GM12865 (cell line): ENCODE data around the gene PROSER3.
"Not testable (repeated sequence)": the region's sequence is repeated elsewhere in the genome, so short reads cannot be mapped to it uniquely, and the experiment has no call there.

Experiments
- DNase-seq: peaks from one replicate; pipeline ENCODE4 v3.0.0; 2010; ENCODE audit warnings: low read depth
- H3K4me3 ChIP-seq: 2 replicates; pipeline ENCODE4 v1.5.1; 2011; ENCODE audit warnings: mild to moderate bottlenecking, low read depth, low read length, control low read depth
- CTCF ChIP-seq: IDR thresholded peaks from 2 replicates; pipeline ENCODE4 v1.5.1; 2011; ENCODE audit warnings: low read length, control low read depth, low read depth, inconsistent platforms; ENCODE audit not compliant: insufficient read depth; ENCODE audit errors: missing control alignments

PROSER3 gene

DNA sequence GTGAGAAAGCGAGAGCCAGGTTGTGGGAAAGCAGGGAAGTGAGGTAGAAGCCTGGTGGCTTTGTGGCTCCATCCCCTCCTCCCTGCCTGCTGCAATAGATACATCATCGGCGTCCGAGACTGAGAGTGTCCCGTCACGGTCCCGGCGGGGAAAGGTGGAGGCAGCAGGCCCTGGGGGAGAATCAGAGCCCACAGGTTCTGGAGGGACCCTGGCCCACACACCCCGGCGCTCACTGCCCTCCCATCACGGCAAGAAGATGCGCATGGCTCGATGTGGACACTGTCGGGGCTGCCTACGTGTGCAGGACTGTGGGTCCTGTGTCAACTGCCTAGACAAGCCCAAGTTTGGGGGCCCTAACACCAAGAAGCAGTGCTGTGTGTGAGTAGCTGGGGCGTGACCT lies 35.1 kb upstream of the PROSER3 start:
- TF ChIP-seq CTCF: no peak
- no peak for DNase-seq
- H3K4me3 ChIP-seq: no peak overlapping the region

DNA sequence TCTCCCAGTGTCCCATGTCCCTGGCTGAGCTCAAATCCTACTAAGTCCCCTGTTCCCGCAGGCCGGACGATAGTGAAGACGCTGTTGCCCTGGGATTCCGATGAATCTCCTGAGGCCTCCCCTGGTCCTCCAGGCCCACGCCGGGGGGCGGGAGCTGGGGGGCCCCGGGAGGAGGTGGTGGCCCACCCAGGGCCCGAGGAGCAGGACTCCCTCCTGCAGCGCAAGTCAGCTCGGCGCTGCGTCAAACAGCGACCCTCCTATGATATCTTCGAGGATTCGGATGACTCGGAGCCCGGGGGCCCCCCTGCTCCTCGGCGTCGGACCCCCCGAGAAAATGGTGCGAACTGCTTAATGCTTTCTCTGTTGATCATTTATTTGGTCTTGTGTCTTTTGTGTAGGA lies 34.3 kb upstream of the PROSER3 start:
- no peak for TF ChIP-seq CTCF
- no peak for DNase-seq
- H3K4me3 ChIP-seq: no peak overlapping the region

- DNase-seq, H3K4me3 ChIP-seq: not testable (repeated sequence)
Observed at GRCh38 chr19:35724132-35724531, 33.8 kb upstream of the PROSER3 start.

- no peak overlapping the region for H3K4me3 ChIP-seq
- no peak for DNase-seq
- TF ChIP-seq CTCF: no peak
Observed at GRCh38 chr19:35724560-35724959, 33.4 kb upstream of the PROSER3 start.

GRCh38 chr19:35725216-35725861 lies 32.6 kb upstream of the PROSER3 start:
- H3K4me3 ChIP-seq: no peak overlapping the region
- no peak for DNase-seq
- TF ChIP-seq CTCF: no peak

DNA sequence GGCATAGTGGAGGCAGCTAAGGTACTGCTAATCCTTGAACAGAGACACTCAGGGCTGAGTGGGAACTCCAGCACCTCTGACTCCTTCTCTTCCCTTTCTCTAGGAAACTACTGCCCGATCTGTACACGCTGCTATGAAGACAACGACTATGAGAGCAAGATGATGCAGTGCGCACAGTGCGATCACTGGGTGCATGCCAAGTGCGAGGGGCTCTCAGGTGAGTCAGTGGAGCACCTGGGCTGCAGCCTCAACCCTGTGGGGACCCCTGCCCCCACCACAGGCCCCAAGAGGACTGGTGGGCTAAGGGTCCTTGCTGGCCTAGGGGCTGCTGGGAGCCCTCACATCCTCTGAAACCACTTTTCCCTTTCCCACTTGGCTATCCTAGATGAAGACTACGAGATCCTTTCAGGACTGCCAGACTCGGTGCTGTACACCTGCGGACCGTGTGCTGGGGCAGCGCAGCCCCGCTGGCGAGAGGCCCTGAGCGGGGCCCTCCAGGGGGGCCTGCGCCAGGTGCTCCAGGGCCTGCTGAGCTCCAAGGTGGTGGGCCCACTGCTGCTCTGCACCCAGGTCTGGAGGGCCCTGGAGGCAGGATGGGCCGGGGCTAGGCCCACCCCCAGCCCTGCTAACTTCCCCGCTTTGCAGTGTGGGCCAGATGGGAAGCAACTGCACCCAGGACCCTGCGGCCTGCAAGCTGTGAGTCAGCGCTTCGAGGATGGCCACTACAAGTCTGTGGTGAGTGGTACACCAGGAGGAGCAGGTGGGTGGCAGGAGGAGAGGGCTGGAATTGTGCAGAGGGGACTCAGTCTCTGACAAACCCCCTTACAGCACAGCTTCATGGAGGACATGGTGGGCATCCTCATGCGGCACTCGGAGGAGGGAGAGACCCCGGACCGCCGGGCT lies 30.7 kb upstream of the PROSER3 start:
- no peak for TF ChIP-seq CTCF
- no peak overlapping the region for H3K4me3 ChIP-seq

DNA sequence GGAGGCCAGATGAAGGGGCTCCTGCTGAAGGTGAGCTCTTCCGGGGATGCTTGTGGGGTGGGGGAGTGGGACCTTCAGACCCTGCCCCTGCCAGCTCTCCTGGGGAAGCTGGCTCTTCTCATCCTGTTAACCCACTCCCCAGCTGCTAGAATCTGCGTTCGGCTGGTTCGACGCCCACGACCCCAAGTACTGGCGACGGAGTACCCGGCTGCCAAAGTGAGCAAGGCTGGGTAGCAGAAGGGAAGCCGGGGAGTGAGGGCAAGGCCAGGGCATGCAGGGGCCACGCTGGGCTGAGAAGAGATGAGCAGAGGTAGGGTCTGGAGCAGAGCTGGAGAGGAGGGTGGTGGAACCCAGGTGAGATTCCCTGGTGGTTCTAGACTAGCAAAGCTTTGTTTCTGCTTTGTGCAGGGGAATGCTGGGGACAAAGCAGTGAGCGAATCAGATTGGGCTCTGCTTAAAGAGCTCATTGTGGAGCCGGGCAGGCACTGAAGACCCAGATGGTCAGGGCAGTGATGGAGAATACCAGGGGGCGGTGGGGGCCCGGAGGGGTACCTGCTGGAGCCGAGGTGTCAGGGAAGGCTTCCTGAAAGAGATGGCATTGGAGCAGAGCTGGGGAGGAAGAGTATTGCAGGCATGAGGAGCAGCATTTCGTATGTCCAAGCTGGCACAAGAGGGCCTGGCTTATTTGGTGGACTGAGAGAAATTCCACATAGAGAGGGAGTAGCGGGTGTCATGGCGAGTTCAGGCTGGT lies 29.8 kb upstream of the PROSER3 start:
- DNase-seq: no peak
- TF ChIP-seq CTCF: no peak

More for the DNA sequence above, 30.7 kb upstream of the PROSER3 start:
- no peak for DNase-seq

More for the DNA sequence above, 29.8 kb upstream of the PROSER3 start:
- H3K4me3 ChIP-seq: no peak overlapping the region
